Measurements from ENCODE around the gene FOXN3.

Gene FOXN3

DNA sequence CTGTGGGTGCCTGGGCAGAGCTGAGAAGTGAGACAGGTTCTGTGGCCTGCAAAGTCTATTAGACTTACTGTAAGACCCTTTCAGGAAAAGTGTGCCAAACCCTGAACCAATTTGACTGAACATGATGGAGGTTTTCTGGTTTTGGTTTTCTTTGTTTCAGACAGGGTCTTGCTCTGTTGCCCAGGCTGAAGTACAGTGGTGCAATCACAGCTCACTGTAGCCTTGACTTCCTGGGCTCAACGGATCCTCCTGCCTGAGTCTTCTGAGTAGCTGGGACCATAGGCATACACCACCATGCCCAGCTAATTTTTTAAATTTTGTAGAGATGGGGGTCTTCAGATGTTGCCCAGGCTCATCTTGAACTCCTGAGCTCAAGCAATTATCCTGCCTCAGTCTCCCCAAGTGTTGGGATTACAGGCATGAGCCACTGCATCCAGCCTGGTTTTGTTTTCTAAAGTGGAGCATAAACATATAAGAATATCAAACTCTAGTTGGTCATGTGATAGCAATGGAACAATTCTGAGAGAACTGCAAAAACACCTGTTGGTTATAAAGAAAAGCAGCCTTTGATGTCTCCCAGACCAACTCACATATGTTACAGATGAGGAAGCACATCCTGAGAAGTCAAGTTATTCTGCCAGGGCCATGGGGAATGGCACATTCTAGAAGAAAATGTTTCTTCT, 166.9 kb downstream of the FOXN3 start:
- no peak for DNase-seq (ENCODE audit: low spot score)

DNA sequence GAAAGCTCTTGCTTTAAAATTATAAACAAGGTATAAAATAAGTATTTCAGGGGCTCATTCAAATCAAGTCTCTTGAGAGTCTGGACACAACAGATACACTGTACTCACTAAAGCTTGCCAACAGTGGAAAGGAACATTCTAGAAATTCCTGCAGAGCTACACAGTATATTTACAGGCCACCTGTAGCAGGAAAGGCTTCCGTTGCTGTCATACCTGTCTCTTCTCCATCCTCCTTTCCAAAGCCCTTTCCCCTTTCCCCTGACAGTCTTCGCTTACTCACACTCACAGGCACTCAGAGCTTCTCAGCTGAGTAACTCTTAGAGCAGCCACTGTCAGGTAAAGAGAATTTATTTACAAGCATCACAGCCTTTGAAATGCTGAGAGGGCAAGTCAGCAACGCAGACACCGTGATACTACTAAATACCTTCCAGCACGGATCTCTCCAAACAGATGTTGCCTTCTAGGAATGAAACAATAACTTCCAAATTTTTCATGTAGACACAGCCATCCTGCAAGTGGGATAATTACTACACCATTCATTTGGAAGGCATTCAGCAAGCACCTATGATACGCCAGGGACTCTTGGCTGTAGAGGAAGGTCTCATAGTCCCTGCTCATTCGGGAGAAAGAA, 167.9 kb downstream of the FOXN3 start:
- no peak for DNase-seq (ENCODE audit: low spot score)

DNA sequence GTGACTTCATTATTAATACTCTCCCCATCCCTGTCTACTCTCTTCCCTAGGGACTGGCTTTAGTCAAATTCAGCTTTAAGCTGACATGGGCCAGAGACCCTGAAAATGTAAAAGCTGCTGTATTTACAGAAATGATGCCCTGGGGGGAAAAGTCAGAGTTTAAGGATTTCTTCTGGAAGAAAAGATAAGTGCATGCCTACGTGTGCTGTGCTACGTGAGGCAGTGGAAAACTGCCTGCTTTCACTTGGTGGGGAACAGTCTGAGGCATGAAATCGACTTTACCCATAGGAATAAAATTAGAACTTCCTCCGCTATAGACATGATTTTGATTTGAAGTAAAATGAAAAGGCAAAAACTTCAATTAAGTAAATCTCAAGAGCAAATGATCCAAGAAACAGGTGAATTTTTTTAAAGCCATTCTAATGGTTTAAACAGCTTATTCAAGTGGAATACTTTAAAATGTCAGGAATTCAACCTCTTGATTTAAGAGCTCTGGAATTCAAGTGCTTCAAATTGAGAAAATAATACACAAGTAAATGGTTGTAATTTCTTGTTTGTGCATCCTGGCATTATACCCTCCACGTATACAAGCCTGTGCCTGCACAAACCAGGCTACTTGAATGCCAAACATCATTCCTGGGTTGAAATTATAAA, 168.5 kb downstream of the FOXN3 start:
- no peak for DNase-seq (ENCODE audit: low spot score)

DNA sequence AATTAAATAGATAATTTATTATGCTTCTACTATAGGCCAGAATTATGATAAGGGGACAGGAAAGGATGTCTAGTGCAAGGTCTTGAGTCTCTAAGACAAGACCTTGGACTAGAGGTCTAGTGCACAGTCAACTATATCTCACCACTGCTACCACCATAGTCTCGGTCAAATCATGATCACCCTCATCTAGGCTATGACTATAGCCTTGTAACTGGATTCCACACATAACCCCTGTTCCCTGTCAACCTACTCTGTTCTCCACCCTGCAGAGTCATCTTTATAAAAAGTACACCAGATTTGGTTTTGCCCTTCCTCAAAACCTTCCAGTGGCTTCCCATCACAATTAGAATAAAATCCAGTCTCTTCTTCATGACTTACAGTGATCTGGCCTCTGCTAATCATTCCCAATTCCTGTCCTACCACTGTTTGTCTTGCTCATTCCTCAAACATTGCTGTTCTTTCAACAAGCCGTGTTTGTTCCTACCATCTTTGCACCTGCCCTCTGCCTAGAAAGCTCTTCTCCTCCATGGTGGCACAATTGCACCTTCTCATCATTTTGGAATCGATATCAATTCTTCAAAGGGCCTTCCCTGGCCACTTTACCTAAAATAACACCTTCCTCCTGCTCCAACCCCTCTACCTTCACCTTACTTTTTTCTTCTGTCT, 169.4 kb downstream of the FOXN3 start:
- DNase-seq (ENCODE audit: low spot score), result no peak

DNA sequence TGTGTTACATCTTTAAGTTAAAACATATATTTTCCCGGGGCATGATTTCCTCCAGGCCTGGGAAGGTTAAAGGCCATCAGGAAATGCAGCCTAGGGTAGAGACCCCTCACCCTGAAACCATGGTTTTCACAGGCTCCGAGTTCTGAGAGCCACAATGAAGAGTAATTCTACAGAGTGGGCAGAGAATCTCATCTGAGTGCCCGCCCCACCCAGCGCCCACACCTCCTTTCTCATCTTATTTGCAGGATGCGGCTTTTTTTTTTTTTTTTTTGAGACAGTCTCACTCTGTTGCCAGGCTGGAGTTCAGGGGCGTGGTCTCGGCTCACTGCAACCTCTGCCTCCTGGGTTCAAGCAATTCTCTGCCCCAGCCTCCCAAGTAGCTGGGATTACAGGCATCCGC, 170.7 kb downstream of the FOXN3 start:
- no peak for DNase-seq (ENCODE audit: low spot score)

DNA sequence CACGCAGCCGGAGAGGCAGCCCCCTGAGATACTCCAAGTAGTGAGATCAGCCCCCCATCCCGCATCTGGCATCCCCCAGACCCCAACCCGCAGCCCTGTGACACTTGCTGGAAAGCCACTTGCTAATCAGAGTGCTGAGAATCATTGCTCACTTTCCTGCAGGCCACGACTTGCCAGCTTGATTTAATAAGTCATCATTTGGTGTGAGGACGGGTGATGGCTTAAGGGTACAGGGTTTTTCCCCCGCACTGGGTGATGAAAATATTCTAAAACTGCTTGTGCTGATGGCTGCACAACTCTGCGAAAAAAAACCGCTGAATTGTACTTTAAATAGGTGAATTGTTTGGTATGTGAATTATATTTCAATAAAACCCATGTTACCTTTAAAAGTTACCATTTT, 171.2 kb downstream of the FOXN3 start:
- DNase-seq (ENCODE audit: low spot score), result no peak

DNA sequence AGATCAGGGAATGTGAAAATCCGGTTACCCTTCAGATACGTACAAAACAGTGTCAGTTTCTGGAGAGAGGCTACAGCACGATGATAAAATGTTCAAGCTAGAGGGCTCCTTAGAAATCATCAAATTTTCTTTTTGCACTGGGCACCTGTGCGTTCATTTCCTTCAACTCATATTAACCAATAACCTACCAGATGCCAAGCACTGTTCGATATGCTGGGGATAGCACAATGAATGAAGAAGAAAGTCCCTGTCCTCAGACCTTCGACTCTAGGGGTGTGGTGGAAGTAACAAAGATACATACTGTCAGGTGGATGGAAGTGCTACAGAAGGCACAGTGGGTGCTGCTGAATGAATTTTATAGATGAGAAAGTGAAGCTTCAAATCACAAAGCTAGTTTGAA, 172.3 kb downstream of the FOXN3 start:
- DNase-seq (ENCODE audit: low spot score), result no peak

DNA sequence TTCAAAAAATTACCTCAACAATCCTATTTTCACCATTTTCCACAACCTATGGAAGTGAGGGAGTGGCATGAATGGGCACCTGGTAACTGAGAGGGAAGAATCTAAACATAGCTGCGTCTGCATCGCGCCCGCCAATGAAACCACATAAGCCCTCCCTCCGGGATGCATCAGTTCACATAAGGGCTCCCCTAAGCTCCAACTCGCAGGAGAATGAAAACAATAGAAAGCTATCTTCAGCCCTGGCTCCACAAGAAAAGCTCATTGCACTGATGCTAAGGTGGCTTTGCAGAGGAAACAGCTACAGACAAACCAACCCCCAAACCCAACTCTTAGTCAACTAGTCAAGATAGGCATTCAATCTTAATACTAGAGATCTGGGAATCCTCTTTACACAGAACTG, 173.3 kb downstream of the FOXN3 start:
- no peak for DNase-seq (ENCODE audit: low spot score)

DNA sequence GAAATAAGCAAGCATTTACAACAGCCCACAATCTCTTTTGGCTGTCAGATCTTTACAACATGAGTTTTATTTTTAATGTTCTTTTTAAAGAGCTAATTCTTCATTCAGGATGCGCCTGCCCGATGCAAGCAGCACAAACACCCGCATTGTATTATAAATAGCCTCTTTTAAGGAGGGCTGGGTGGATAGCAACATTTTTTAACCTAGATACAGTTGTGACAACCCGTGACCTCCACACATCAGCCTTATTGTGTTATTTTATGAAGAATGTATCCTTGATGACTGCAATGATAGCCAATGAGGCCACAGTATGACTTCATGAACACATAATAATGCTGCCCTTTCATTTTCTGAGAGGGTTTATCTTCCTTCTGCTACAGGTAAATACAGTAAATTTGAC, 173.7 kb downstream of the FOXN3 start:
- peak; percentile 67 for DNase-seq (ENCODE audit: low spot score)

DNA sequence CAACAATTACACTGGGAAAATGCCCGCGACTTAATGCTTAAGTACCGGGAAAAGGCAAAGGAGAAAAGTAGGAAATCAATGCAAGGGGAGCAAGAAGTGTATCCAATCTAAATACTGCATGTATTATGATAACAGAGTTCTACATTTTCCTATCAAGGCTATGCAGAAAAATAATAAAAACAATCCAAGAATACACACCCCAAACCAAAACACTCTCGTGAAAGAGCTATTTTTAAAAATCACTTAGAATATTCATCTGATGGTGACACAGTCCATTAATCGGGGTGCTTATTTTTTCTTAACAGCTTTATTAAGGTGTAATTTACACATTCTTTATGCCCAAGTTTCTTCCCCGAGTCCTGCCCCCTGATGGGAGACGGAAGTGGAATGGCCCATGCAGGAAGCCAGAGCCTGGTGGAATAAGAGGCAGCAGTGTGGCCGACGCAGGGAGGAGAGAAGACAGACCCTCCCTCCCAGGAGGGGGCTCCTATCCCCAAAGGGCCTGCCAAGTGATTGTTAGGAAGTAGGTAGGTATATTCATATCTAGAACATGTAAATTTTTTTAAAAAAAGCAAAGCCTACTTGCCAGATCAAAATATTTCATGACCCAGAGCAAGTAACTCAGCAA, 174.3 kb downstream of the FOXN3 start:
- DNase-seq (ENCODE audit: low spot score), result no peak

DNA sequence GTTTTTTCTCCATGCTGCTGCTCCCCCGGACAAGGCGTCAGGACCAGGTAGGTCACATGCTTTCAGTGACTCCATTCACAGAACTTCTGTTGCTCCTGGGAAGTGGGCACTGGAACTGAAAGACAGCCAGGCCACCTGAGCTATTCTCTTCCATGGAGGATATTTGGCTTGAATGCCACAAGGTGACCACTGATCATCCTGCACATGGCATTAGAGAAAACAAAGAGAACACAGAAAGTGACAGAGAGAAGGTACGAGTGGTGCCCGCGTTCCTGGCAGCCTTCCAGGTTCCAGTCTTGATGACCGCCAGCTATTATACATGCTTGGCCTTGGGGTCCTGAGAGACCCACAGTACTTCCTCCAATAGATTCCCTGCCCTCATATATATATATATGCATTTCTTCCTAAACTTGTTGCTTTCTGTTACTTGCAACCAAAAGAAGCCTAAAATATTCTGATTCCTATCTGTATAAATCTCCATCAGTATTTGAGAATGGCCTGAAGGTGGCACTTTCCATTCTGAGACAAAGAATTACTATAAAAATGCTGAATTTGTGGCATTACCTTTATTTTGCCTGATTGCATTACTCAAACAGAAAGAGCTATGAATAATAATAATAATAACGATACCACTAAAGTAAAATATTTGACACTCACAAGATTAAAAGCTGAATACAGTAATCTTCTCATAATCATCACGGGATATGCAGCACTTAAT, 174.9 kb downstream of the FOXN3 start:
- DNase-seq (ENCODE audit: low spot score), result no peak

DNA sequence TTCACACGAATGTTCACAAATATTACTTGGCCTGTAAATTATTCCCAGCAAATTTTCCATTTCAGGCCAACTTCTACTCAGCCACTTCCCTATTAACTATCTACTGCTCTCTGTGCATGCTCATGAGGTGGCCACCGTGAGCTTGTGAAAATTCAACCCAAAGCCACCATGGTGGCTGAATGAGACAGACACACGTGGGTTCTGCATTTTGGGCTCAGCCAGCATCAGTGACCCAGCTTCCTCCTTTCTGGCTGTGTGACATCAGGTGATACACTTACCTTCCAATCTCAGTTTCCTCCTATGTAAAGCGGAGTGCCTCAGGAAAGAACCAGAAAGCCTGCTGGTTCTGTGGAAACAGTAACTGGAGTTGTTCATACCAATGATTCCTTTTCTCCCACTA, 175.8 kb downstream of the FOXN3 start:
- no peak for DNase-seq (ENCODE audit: low spot score)

DNA sequence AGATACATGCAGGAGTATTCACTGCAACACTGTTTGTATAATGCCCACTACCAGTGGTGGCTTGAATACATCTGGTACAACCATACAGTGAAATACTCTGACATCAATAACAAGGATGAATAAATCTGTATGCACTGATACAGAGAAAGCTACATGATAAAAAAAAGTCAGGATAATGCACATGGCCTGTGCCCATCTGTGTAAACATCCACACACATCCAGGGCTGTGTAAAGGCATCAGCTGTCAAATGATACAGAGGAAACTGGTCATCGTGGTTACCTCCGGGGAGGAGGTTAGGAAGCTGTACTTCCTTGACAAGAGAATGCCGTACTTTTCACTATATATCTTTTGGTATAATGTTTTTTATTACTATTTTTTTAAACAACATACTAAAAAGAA, 176.6 kb downstream of the FOXN3 start:
- DNase-seq (ENCODE audit: low spot score), result no peak

DNA sequence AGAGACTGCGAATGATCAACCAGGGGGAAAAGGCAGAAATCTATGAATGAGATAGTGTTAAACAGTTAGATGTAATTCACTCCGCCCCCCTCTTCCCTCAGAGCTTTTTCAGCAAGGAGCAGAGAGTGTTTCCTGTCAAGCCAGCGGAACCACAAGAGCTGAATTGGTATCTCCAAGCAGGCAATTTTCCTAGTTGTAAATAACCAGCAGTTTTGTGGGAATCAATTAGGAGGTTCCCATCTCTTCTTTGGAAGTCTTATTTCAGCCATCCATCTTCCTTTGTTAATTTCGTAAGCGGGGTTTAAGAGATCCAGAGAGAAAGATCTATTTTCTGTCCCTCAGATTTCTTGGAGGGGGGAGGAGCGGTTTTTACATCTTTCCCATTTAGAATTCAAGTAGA, 178.0 kb downstream of the FOXN3 start:
- no peak for DNase-seq (ENCODE audit: low spot score)

DNA sequence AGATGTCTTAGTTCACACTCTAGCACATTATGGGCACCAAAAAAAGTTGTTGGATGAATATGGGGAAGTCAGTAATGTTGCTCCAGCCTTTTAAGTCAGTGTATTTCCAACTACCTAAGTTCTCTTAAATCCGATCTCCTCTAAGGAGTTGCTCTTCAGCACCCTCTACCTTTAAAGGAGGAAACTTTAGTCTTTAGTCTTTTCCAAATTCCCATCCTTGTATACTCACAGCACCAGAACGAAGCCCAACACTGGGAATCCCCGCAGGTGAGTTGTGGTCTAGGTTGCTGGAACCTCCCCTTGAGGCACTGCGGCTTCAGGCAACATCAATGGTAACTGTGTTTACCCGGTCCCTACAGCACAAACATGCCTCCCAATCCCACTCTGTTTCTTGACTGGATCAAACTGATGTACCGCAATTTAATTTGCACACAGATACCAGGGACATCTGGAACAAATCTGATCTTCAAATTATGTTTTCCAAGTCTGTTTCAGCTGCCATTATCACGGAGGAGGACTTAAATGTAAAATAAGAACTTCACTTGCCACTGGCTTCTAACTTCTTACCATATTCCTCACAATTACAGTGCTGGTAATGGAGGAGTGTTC, 179.0 kb downstream of the FOXN3 start:
- no peak for DNase-seq (ENCODE audit: low spot score)

DNA sequence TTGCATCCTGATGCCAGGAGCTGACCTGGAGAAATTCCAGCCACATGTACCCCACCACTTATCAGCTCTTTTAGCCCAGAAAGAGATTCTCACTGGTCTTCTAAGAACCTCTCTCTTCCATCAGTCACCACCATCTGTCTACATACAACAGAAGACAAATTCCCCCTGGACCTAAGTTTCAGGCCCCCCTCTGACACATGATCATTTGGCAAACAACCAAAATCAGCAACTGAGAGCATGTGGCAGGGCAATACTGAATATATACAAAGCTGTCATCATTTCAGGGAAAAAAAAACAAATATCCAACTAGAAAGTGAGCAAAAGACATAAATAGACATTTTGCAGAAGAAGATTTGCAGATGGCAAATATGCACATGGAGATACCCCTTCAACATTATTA, 180.2 kb downstream of the FOXN3 start:
- no peak for DNase-seq (ENCODE audit: low spot score)

DNA sequence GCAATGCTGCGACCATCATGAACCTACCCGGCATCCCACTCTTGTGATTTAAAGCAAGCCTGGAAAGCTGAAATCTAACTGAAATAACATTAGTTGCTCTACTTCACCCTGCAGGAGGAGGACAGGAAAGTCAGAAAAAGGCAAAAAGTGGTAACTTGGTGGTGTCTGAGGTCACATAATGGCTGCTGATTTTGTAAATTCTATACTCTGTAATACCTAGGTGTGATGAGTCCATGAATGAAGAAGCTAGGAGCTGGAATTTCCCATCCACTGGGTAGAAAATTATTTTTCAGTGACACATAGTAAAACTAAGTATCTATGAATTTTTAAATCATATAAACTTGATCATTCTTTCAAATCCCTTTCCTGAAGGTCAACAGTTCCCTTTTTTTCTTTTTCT, 183.8 kb downstream of the FOXN3 start:
- DNase-seq (ENCODE audit: low spot score), result no peak

DNA sequence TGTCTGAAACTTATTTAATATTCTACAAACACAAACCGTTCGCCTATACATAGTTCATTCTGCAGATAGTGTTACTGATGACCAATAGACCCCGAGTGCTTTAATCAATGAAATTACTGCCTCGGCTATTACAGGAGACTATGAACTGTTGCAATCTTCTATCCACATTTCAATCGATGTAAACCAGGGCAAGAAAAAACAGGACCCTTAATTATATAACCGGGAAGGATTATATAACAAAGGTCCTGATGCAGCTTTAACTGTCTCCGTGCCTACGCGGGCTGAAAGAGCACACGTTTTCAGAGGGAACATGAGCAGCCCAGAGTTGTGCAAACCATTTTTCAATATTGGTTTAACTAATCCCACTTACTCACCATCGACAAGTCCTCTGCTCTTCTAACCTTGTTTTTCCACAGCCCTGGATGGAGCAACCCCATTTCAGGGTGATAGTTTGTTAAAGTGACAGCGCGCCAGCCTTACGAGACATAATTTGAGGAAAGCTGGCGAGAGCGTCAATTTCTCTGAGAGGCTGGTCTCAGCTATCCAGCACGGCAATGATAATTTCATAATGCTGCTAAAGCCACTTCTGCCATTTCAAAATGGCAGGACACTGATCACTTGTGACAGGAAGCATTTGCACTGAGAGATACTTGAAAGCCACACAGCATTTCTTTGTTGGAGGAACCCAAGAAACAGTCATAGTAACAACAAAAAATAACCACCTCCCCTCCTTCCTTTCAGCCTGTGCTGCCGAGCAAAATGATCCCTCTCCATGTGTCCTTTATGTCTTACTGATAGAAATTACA, 184.6 kb downstream of the FOXN3 start:
- DNase-seq (ENCODE audit: low spot score), result no peak

DNA sequence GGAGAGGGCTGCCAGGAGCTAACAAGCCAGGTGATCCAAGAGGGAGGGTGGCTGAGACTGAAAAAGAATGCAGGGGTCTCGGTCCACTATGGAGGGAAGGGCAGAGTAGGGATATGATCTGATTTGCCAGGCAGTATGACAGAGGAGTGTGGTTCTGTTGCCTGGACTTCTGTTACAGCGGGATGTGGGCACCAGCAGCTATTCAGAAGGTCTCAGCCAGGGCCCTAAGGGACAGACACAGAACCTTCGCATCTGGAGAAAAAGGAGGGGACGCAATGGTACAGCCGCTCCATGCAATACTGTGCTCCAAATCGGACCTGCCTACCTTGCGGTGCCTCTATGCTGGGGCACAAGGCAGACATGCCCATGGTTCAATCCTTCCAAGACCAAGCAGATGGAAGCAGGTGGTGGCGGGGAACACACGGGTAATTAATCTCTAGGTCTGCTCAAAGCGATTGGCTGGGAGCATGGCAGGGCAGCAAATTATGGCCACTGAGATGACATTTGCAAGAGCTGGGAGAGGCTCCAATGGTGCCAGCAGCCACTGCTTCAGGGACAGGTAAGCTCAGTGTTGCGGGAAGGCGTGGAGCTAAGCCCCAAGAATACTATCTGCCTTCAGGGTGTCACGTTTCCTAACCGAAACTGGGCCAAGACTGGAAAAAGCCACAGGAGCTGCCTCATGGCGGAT, 185.5 kb downstream of the FOXN3 start:
- no peak for DNase-seq (ENCODE audit: low spot score)

All from COLO829 (cell line).